Loucy (cell line): ENCODE results near the gene CYP2A13.

Experiments used
- CTCF ChIP-seq: fragments of 200-600 bp; sonication (generic); conservative IDR thresholded peaks from 2 replicates; pipeline ENCODE4 v1.5.1; 2014; ENCODE audit warnings: mild to moderate bottlenecking, antibody characterized with exemption, low read length
- EZH2phosphoT487 ChIP-seq: fragments of 200-600 bp; IDR thresholded peaks from 2 replicates; pipeline ENCODE4 v1.6.1; 2018; ENCODE audit warnings: antibody characterized with exemption, mild to moderate bottlenecking, moderate library complexity, borderline replicate concordance

GRCh38 chr19:41095703-41096102 is 7.5 kb downstream of the CYP2A13 start:
- TF ChIP-seq CTCF: no peak
- no peak for TF ChIP-seq EZH2phosphoT487
